ENCODE data around the gene AEBP1.

GRCh38 chr7:44123190-44124003 is 19.3 kb downstream of the AEBP1 start, which contains the start of gene POLD2:
- TF ChIP-seq SIN3A (IDR thresholded peaks at IDR 0.05; ENCODE audit: borderline replicate concordance, insufficient read depth, low read length) (no peak), POLR2AphosphoS5 (IDR thresholded peaks at IDR 0.05; ENCODE audit: low read depth, low read length) (peak; percentile 74)
